D721Med (cell line): ENCODE results near the gene CERK.

ENCODE experiments used
- DNase-seq: peaks from one replicate; pipeline ENCODE4 v3.0.0; 2011; ENCODE audit warnings: low spot score; ENCODE audit not compliant: insufficient read length
- FAIRE-seq: peaks from 2 replicates; lab custom pipeline; 2011; peaks lifted over from hg19 to GRCh38; lab: Jason Lieb, UNC
- TF ChIP-seq, protein P1 (sequence below): IDR thresholded peaks from 2 replicates; pipeline ENCODE4 v1.5.1; 2012; ENCODE audit warnings: mild to moderate bottlenecking, control low read depth; ENCODE audit not compliant: insufficient read depth; ENCODE audit errors: missing control alignments

The CERK gene

DNA sequence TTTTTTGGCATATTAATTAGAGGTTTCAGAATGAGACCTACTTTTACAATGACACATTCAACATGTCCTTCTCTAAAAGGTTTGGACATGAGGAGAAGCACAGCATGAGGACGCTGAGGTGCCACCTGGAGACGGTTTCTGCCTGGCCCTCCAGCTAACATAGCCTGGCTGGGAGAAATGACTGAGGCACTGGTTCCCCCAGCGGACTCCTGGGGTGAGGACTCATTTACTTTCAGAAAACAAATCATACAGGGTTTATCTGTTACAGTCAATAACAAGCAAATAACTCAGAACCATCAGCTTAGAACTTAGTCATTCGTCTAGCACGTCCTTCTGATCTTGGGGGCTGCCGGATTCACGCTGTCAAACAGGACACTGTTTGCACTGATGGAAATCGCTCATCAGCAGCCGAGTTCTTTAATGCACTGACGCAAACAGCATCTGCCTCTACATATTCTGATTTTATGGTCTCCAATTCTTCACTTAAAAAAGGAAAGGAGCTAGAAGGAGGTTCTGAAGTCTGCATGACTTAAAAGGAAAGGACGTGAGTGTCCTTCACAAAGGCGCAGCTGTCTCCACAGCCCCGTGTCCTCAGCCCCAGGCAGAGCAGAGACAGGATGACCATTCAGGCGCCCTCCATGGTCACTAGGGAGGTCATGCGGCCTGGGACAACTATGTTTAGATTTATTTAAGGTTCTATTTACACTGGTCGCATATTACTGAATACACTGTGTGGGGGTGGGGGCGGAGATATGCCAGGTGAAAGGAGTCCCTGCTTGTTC, 44.2 kb downstream of the CERK start:
- TF ChIP-seq, protein P1, sequence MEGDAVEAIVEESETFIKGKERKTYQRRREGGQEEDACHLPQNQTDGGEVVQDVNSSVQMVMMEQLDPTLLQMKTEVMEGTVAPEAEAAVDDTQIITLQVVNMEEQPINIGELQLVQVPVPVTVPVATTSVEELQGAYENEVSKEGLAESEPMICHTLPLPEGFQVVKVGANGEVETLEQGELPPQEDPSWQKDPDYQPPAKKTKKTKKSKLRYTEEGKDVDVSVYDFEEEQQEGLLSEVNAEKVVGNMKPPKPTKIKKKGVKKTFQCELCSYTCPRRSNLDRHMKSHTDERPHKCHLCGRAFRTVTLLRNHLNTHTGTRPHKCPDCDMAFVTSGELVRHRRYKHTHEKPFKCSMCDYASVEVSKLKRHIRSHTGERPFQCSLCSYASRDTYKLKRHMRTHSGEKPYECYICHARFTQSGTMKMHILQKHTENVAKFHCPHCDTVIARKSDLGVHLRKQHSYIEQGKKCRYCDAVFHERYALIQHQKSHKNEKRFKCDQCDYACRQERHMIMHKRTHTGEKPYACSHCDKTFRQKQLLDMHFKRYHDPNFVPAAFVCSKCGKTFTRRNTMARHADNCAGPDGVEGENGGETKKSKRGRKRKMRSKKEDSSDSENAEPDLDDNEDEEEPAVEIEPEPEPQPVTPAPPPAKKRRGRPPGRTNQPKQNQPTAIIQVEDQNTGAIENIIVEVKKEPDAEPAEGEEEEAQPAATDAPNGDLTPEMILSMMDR, result no peak
- FAIRE-seq, result no peak
- no peak for DNase-seq

DNA sequence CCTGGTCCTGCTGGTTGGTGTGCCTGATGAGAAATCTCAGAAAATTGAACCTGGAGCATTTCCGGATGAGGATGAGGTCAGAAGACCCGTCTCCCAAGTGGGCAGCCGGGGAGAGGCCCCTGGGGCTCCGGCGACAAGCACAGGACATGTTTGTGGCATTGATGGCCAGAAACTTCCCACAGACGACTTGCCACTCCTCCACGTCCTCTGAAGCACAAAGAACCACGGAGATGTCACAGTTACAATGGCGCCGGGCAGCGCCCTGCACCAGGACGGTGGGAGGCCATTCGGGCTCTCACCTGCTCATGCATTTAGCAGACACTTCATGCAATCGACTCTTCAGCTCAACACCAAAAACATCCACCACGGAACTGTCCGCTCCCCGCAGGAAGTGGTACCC, 46.5 kb downstream of the CERK start:
- TF ChIP-seq, protein P1, result no peak
- no peak for FAIRE-seq

DNA sequence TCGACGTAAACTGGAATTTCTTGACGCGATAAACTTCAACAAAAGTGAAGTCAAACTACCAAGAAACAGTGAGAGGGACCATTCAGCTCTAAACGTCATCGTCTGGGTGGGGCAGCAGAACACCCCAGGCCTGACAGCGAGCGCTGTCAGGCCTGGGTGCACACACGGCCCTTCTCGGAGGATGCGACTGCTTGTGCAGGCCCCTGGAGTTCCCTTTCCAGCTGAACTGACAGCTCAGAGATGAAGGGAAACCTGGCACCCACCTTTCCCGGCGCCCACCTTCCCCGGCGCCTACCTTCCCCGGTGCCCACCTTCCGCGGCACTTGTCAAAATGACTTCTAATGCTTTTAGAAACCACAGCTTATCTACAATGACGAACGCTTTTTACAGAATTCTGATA, 47.9 kb downstream of the CERK start:
- DNase-seq, result no peak
- TF ChIP-seq, protein P1, result no peak
- FAIRE-seq, result no peak

More for the DNA sequence above, 46.5 kb downstream of the CERK start:
- DNase-seq, result no peak

DNA sequence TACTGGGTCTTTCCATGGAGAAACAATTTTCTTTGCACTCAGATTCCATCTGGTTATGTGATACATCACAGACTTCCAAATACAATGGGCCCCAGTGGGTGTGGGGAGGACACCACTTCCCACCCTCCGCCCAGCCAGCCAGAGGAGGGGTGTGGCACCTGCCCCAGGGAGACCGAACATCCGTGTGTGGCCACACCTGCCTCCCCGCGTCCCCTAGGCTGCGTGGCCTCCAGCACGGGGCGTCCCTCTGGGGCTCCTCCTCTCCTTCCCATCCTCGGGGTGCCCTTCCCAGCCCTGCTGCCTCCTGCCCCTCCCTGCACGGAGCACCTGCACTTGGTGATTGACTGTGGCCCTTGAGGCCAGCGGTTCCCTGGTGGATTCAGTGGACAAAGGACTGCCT, 49.1 kb downstream of the CERK start:
- DNase-seq (no peak), FAIRE-seq (no peak)
- TF ChIP-seq, protein P1, result no peak

DNA sequence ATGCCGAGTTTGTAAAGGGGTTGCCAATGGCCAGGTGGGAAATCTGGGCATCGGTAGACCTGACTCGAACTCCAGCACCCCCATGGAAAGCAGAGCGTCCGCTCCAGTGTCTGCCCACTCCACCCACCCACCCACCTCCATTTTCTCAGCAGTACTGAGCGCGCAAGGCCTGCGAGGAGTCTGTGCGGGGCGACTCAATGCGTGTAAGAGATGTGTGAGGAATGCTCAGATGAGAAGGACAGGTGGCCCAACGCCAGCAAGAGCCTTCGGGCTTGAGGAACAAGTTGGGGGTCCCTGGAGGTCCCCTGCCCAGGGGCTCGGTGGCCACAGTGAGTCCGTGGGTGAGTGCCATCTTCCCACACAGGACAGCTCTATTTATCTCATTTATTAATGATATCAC, 50.6 kb downstream of the CERK start:
- no peak for DNase-seq
- TF ChIP-seq, protein P1, result no peak
- FAIRE-seq, result no peak

DNA sequence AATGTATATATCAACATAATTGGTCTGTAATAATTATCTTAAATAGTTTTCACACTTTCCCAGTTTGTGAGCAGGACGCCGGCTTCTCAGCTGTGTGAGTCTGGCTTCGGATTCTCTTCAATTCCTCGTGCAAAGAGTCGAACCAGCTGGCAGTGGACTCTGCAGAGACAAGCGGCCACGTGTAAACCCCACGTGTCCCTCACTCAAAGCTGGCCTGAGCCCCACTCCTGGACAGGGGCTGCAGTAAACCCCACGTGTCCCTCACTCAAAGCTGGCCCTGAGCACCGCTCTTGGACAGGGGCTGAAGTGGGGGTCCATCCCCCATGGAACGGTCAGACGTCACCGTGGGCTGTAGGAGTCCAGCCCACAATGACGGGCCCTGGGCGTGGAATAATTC, 51.0 kb downstream of the CERK start:
- FAIRE-seq, result no peak
- no peak for DNase-seq
- TF ChIP-seq, protein P1, result no peak
